ENCODE measurements around the gene ZNF567. TPM values are rescaled to one million over a fixed set of nuclear protein-coding genes. Genes with fewer than 3 reads are reported as not detected.

The ZNF567 gene
- total and polyA plus RNA-seq, 2 of the 8 experiments (the other 6 are each of a cell fraction or from before 2014, with no cell fraction given), result 6.5 to 10.5 TPM

DNA sequence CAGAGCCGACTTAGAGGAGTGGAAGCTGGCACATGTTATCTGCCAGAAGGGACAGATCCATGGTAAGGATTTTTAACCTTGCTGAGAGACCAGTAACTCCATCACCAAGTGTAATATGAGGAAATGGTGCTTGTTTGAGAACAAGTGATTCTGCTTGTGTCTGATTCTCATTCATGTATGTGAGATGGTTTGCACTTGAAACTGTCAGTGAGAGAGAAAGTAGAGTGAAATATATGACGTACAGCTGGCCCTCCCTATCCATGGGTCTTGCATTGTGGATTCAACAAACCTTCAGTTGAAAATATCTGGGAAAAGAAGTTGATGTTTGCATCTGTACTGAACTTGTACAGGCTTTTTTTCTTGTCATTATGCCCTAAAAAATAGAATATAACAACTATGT, 18.8 kb upstream of the ZNF567 start:
- Histone ChIP-seq H3K79me2 (ENCODE audit: control insufficient read depth in 1 of 2, insufficient read depth in 2 of 2, low read length in 2 of 2) (peaks cover 4 to 43% of the 10 kb centered on the region in 2 experiments; a peak in 3 of 4 replicates), H3K79me1 (ENCODE audit: low read depth, low read length) (peaks cover 8% of the 10 kb centered on the region; the same call in 1 of the 2 replicates), H2BK12ac (ENCODE audit: low read depth, low read length) (no peak overlapping the region), H3K36me3 (ENCODE audit: control insufficient read depth in 2 of 4, insufficient read depth in 4 of 4, low read length in 3 of 4) (peaks cover 0 to 7% (median 2%) of the 10 kb centered on the region in 4 experiments; a peak in 3 of 8 replicates), H3K4me2 (ENCODE audit: insufficient read depth in 1 of 2, low read depth in 2 of 2, low read length in 2 of 2) (peak overlapping the region; percentile 26 to 47; a peak in 3 of 4 replicates), H3K4ac (replicated peaks; ENCODE audit: insufficient read length, low read depth, low read length) (no peak overlapping the region), H2BK5ac (ENCODE audit: low read depth, low read length) (no peak overlapping the region), H2BK15ac (ENCODE audit: low read length) (no peak overlapping the region), H3K9ac (replicated peaks in 1 of 4; ENCODE audit: extremely low read depth in 1 of 4, low read depth in 3 of 4, low read length in 3 of 4) (no peak overlapping the region), H4K91ac (replicated peaks; ENCODE audit: insufficient read length, low read length) (no peak overlapping the region), H3K56ac (replicated peaks; ENCODE audit: insufficient read length, low read depth, low read length) (no peak overlapping the region), H3K23ac (ENCODE audit: insufficient read length) (no peak overlapping the region), H3K4me3 (ENCODE audit: extremely low read depth in 1 of 4, insufficient read depth in 2 of 4, low read depth in 3 of 4, low read length in 4 of 4) (peak overlapping the region in 1 of 4 experiments; percentile 93; a peak in 2 of 8 replicates), H3K23me2 (ENCODE audit: low read depth, low read length) (peaks cover 2% of the 10 kb centered on the region; the same call in 1 of the 2 replicates), H3K14ac (ENCODE audit: insufficient read length) (no peak overlapping the region), H3K4me1 (replicated peaks in 1 of 4; ENCODE audit: control insufficient read depth in 3 of 4, insufficient read depth in 4 of 4, low read length in 3 of 4) (peaks cover 0 to 2% (median under 1%) of the 10 kb centered on the region in 4 experiments; a peak in 1 of 7 replicates), H3K27me3 (replicated peaks in 1 of 4; ENCODE audit: control insufficient read depth in 3 of 4, extremely low read depth in 1 of 4, insufficient read depth in 3 of 4, low read length in 3 of 4) (no peaks in the 10 kb centered on the region), H4K20me1 (replicated peaks in 1 of 2; ENCODE audit: control insufficient read depth in 1 of 2, insufficient read depth in 2 of 2, low read length in 2 of 2) (peaks cover 0 to 6% of the 10 kb centered on the region in 2 experiments), H3K18ac (ENCODE audit: extremely low read depth, low read length) (no peak overlapping the region), H2AFZ (ENCODE audit: low read length) (no peak overlapping the region), H3K27ac (ENCODE audit: low read depth, low read length) (no peak overlapping the region), H4K5ac (ENCODE audit: insufficient read length, low read depth, low read length) (no peak overlapping the region), H2AK5ac (ENCODE audit: low read depth, low read length) (no peak overlapping the region), H4K8ac (ENCODE audit: extremely low read depth, insufficient read depth, low read length) (no peak overlapping the region), H2BK120ac (replicated peaks; ENCODE audit: low read depth, low read length) (no peak overlapping the region), H2BK20ac (ENCODE audit: low read length) (no peak overlapping the region), H3K9me3 (ENCODE audit: insufficient read depth in 2 of 2, low read depth in 1 of 2, low read length in 1 of 2) (no peaks in the 10 kb centered on the region; a peak in 1 of 4 replicates)
- DNase-seq (ENCODE audit: low read depth in 1 of 2, low spot score in 2 of 2) (no peak), FAIRE-seq (no peak)
- ChIA-PET CTCF (ENCODE audit: partially characterized antibody) (no interaction called here), POLR2A (ENCODE audit: partially characterized antibody) (interaction anchor here (1.5 to 1.8 kb wide), 2 partner anchors 9 to 18 kb away, joined by 6 to 10 read pairs; no protein-coding TSS in a partner anchor)
- 84% methylated on average over 2 of the region's 2 CpGs; no CpG with 5 or more reads in 1 of the 2 experiments for WGBS, 2 experiments (ENCODE audit: extremely low coverage in 1 of 2, insufficient coverage in 1 of 2, insufficient read length in 1 of 2, insufficient replicate concordance in 2 of 2, low coverage in 1 of 2, low lambda C conversion rate in 2 of 2, missing lambda C conversion rate in 1 of 2)
- TF ChIP-seq SIX5 (IDR thresholded peaks at IDR 0.05; ENCODE audit: low read depth, low read length) (no peak), SP4 (IDR thresholded peaks at IDR 0.05; ENCODE audit: low read length) (no peak), JUN (IDR thresholded peaks at IDR 0.05; ENCODE audit: low read depth, low read length) (no peak), SAP30 (IDR thresholded peaks at IDR 0.05; ENCODE audit: insufficient read depth, insufficient replicate concordance, low read length) (no peak), KDM5A (IDR thresholded peaks at IDR 0.05; ENCODE audit: low read length) (no peak), POLR2AphosphoS5 (IDR thresholded peaks at IDR 0.05; ENCODE audit: low read depth, low read length) (no peak), SRF (IDR thresholded peaks at IDR 0.05; ENCODE audit: low read depth, low read length) (no peak), HDAC6 (IDR thresholded peaks at IDR 0.05; ENCODE audit: low read depth, low read length) (no peak), TBP (IDR thresholded peaks at IDR 0.05; ENCODE audit: low read depth, low read length) (no peak), POU5F1 (IDR thresholded peaks at IDR 0.05; ENCODE audit: low read depth, low read length) (no peak), EZH2 (IDR thresholded peaks at IDR 0.05; ENCODE audit: low read depth, low read length, severe bottlenecking) (no peak), SIRT6 (IDR thresholded peaks at IDR 0.05; ENCODE audit: low read length) (no peak), RXRA (IDR thresholded peaks at IDR 0.05; ENCODE audit: insufficient read depth, low read depth, low read length) (no peak), BCL11A (IDR thresholded peaks at IDR 0.05; ENCODE audit: low read depth in 2 of 2, low read length in 2 of 2) (no peak), NRF1 (IDR thresholded peaks at IDR 0.05; ENCODE audit: low read depth, low read length) (no peak)

Data from H1 (cell line).